ENCODE measurements around the gene THSD7B.

The THSD7B gene

DNA sequence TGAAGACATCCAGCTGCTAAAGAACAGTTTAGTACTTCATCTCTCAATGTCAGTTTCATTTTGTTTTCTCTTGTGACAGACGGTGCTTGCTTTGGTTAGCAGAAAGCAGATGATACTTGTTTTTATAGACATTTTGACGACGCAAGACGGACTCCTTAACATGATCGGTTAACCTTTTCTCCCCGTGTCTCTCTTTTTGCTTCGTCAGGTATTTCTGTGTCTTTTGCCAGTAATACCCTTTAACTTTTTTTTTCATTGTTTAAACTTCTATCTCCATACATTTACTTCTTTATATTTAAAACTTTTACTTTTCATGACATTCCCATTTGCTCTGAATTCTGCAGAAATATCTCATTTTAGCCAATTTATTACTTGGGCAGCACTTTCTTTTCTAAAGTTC, 57.9 kb downstream of the THSD7B start:
- Histone ChIP-seq H3K27me3 (ENCODE audit: control insufficient read depth, insufficient read depth, low read length) (no peaks in the 10 kb centered on the region), H3K4me2 (ENCODE audit: low read length) (no peak overlapping the region), H3K4me3 (ENCODE audit: low read length) (no peak overlapping the region), H3K9ac (ENCODE audit: low read depth, low read length) (no peak overlapping the region), H3K36me3 (ENCODE audit: insufficient read depth, low read length) (no peaks in the 10 kb centered on the region), H3K9me3 (replicated peaks; ENCODE audit: low read length) (peaks cover 4% of the 10 kb centered on the region), H3K4me1 (ENCODE audit: control insufficient read depth, insufficient read depth, low read length) (no peaks in the 10 kb centered on the region)

DNA sequence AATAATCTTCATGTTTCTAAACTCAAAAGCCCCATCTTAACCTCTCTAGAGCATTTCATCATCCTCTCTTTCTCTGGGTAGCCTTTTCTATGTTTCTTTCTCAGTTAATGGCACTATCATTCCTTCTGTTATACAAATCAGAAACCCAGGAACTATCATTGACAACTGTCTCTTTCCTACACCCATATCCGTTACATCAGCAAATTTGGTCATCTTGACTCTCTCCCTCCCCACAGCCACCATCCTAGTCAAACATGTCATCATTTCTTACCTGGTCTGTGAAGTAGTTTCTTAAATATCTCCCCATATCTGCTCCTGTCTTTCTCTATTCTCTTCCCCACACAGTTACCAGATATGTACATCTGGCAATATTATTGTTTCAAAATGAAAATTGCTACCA, 62.8 kb downstream of the THSD7B start:
- Histone ChIP-seq H3K9me3 (replicated peaks; ENCODE audit: low read length) (no peaks in the 10 kb centered on the region), H3K4me1 (ENCODE audit: control insufficient read depth, insufficient read depth, low read length) (no peaks in the 10 kb centered on the region), H3K27me3 (ENCODE audit: control insufficient read depth, insufficient read depth, low read length) (no peaks in the 10 kb centered on the region), H3K4me2 (ENCODE audit: low read length) (no peak overlapping the region), H3K4me3 (ENCODE audit: low read length) (no peak overlapping the region), H3K36me3 (ENCODE audit: insufficient read depth, low read length) (no peaks in the 10 kb centered on the region), H3K9ac (ENCODE audit: low read depth, low read length) (no peak overlapping the region)

DNA sequence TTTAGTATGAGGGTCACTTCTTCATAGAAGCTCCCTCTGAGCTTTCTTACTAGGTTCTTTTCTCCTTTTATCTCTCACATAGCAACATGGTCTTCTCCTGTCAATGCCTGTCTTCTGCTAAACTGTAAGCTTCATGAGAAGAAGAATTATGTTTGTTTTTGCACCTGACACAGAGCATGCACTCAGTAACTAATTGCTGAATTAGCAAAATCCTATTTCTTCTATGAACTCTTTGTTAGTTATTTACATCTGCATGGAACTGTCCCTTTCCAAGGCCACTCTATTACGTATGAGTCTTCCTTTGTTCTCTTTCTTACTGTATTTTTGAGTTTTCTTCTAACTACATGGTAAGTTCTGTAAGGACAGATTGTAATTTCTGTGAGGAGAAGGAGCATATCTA, 63.4 kb downstream of the THSD7B start:
- no peaks in the 10 kb centered on the region for H3K36me3 ChIP-seq (ENCODE audit: insufficient read depth, low read length)
- H3K4me1 ChIP-seq (ENCODE audit: control insufficient read depth, insufficient read depth, low read length) = no peaks in the 10 kb centered on the region
- no peaks in the 10 kb centered on the region for H3K9me3 ChIP-seq (replicated peaks; ENCODE audit: low read length)
- no peaks in the 10 kb centered on the region for H3K27me3 ChIP-seq (ENCODE audit: control insufficient read depth, insufficient read depth, low read length)
- H3K4me3 ChIP-seq (ENCODE audit: low read length) = no peak overlapping the region
- H3K4me2 ChIP-seq (ENCODE audit: low read length) = no peak overlapping the region
- H3K9ac ChIP-seq (ENCODE audit: low read depth, low read length) = no peak overlapping the region

DNA sequence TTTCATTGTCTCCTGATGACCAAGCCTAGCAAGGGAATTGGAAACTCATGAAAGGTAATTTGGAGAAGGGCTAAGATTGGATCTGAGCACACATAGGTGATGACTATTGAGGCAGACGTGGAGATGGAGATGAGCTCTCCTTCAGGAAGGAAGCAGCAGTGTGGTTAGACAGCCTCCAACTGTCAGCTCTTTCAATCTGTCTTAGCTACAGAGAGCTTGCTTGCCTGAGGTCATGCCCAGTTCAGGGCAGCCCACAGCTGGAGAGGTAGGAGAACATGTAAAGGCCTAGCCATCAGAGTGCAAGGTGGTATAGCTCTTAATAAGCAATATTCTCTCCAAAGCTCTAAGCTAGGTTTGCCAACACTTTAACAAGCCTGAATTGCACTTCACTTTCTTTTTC, 79.2 kb downstream of the THSD7B start:
- no peaks in the 10 kb centered on the region for H3K9me3 ChIP-seq (replicated peaks; ENCODE audit: low read length)
- no peaks in the 10 kb centered on the region for H3K36me3 ChIP-seq (ENCODE audit: insufficient read depth, low read length)
- H3K4me1 ChIP-seq (ENCODE audit: control insufficient read depth, insufficient read depth, low read length) = no peaks in the 10 kb centered on the region
- H3K4me3 ChIP-seq (ENCODE audit: low read length) = no peak overlapping the region
- H3K27me3 ChIP-seq (ENCODE audit: control insufficient read depth, insufficient read depth, low read length) = no peaks in the 10 kb centered on the region
- H3K4me2 ChIP-seq (ENCODE audit: low read length) = no peak overlapping the region
- no peak overlapping the region for H3K9ac ChIP-seq (ENCODE audit: low read depth, low read length)

DNA sequence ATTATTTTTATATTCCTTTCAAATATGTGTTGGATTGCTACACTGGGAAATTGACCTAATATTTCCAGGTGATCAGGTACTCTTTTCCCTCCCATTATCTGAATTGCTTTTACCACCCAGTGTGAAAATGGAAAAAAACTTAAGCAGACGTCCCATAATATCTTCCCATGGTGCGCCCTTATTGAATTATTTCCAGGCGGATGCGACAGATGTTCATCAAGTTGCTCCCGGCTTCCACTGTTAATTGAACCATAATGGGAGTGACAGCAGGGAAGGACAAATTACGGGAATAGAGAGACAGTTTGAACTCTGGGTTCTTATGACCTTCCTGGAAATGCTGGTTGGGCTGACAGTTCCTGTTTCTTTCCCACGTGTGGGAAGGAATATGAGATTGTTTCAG, 93.3 kb downstream of the THSD7B start:
- Histone ChIP-seq H3K4me1 (ENCODE audit: control insufficient read depth, insufficient read depth, low read length) (no peaks in the 10 kb centered on the region), H3K9ac (ENCODE audit: low read depth, low read length) (no peak overlapping the region), H3K4me2 (ENCODE audit: low read length) (no peak overlapping the region), H3K9me3 (replicated peaks; ENCODE audit: low read length) (peaks cover 4% of the 10 kb centered on the region), H3K27me3 (ENCODE audit: control insufficient read depth, insufficient read depth, low read length) (no peaks in the 10 kb centered on the region), H3K4me3 (ENCODE audit: low read length) (no peak overlapping the region), H3K36me3 (ENCODE audit: insufficient read depth, low read length) (no peaks in the 10 kb centered on the region)

DNA sequence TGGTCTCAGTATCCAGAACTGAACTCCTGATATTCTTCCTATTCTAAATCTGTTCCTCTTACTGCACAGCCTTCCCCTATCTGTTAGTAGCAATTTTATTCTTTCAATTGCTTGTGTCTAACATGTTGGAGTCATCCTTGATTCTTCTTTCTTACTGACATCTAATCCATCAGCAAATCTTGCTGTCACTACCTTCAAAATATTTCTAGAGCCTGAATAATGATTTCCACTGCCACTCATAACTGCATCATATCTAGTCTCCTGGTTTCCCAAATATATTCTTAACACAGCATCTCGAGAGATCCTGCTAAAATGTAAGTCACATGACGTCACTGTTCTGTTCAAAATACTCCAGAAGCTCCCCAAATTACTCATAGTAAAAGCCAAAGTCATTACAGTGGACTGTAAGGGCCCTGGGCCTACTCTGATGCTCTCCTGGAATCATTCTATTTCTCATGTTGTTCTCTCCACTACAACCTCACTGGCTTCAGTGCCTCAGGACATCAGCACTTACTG, 95.2 kb downstream of the THSD7B start:
- H3K36me3 ChIP-seq (ENCODE audit: insufficient read depth, low read length) = no peaks in the 10 kb centered on the region
- H3K9me3 ChIP-seq (replicated peaks; ENCODE audit: low read length) = peaks cover 4% of the 10 kb centered on the region
- no peak overlapping the region for H3K9ac ChIP-seq (ENCODE audit: low read depth, low read length)
- no peaks in the 10 kb centered on the region for H3K4me1 ChIP-seq (ENCODE audit: control insufficient read depth, insufficient read depth, low read length)
- H3K4me3 ChIP-seq (ENCODE audit: low read length) = no peak overlapping the region
- no peaks in the 10 kb centered on the region for H3K27me3 ChIP-seq (ENCODE audit: control insufficient read depth, insufficient read depth, low read length)
- H3K4me2 ChIP-seq (ENCODE audit: low read length) = no peak overlapping the region

DNA sequence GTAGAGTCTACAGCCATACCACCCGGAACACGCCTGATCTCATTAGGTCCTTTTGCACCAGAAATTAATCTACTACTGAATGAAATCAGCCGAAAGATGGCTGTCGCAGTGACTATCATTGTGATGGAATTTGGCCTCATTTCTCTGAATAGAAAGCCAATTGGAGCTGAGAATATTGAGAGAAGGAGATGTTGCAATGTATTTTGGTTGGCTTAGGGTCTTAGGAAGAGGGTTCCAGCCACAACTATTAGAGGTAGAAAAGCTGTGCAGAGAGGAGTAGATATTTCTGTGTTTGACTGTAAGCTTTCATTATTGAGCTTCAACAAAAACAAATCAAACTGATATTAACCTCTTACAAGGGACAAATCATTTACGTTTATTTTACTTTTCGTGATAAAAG, 98.1 kb downstream of the THSD7B start:
- H3K36me3 ChIP-seq (ENCODE audit: insufficient read depth, low read length) = no peaks in the 10 kb centered on the region
- no peak overlapping the region for H3K9ac ChIP-seq (ENCODE audit: low read depth, low read length)
- no peak overlapping the region for H3K4me2 ChIP-seq (ENCODE audit: low read length)
- H3K27me3 ChIP-seq (ENCODE audit: control insufficient read depth, insufficient read depth, low read length) = no peaks in the 10 kb centered on the region
- no peaks in the 10 kb centered on the region for H3K4me1 ChIP-seq (ENCODE audit: control insufficient read depth, insufficient read depth, low read length)
- peaks cover 4% of the 10 kb centered on the region for H3K9me3 ChIP-seq (replicated peaks; ENCODE audit: low read length)
- no peak overlapping the region for H3K4me3 ChIP-seq (ENCODE audit: low read length)

DNA sequence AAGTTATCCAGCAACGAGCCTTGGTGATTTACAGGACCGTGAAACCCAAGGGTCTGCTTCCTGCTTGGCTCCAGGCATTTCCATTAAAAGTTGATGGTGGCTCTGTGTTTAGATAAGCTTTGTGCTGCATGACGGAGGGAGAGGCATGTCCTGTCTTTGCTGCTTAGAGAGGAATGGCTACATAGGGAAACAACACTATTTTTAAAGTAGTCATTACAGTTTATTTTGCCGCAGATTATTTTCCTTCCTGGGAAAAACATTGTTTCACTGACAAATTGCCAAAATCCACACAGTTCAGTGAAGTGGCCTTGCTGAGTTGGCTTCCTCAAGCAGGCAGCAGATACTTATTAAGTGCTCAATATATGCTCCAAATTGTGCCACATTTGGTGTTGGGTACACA, 98.5 kb downstream of the THSD7B start:
- H3K36me3 ChIP-seq (ENCODE audit: insufficient read depth, low read length) = no peaks in the 10 kb centered on the region
- H3K4me1 ChIP-seq (ENCODE audit: control insufficient read depth, insufficient read depth, low read length) = no peaks in the 10 kb centered on the region
- peaks cover 2% of the 10 kb centered on the region for H3K9me3 ChIP-seq (replicated peaks; ENCODE audit: low read length)
- H3K4me3 ChIP-seq (ENCODE audit: low read length) = no peak overlapping the region
- no peak overlapping the region for H3K9ac ChIP-seq (ENCODE audit: low read depth, low read length)
- no peak overlapping the region for H3K4me2 ChIP-seq (ENCODE audit: low read length)
- H3K27me3 ChIP-seq (ENCODE audit: control insufficient read depth, insufficient read depth, low read length) = no peaks in the 10 kb centered on the region

DNA sequence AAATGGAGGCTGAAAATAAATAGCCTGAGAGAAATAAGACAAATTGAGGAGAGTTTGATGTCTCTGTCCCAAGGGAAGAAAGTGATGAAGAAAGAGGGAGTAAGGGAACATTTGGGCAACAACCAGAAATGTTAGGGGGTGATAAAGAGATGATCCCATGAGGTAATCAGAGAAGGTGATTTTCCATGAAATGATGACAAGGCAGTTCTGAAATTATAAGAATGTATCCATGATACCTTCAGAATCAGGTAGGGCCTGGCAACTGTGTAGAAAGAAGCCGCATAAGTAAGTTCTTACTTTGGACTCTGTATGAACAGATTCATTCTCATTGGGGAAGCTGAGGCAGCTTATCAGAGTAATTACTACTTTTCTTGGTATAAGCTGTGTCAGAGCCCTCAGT, 106.1 kb downstream of the THSD7B start:
- Histone ChIP-seq H3K36me3 (ENCODE audit: insufficient read depth, low read length) (no peaks in the 10 kb centered on the region), H3K9ac (ENCODE audit: low read depth, low read length) (no peak overlapping the region), H3K4me1 (ENCODE audit: control insufficient read depth, insufficient read depth, low read length) (no peaks in the 10 kb centered on the region), H3K4me3 (ENCODE audit: low read length) (no peak overlapping the region), H3K9me3 (replicated peaks; ENCODE audit: low read length) (no peaks in the 10 kb centered on the region), H3K27me3 (ENCODE audit: control insufficient read depth, insufficient read depth, low read length) (no peaks in the 10 kb centered on the region), H3K4me2 (ENCODE audit: low read length) (no peak overlapping the region)

DNA sequence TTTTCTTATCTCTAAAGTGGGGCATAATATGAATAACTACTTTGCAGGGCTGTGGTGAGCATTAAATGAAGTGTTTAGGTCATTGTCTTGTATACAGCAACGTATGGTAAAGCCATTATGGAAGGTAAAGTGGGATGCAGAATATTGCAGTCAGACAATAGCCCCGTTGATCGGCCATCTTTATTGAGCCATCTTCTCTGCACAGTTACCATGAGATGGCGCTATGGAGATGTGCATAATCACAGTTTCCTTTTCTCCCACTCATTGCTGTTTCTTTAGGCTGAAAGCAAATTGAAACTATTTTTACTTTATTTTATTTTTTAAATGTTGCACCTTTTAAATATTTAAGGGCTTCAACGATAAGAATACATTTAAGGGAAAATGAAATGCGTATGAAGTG, 108.9 kb downstream of the THSD7B start:
- Histone ChIP-seq H3K27me3 (ENCODE audit: control insufficient read depth, insufficient read depth, low read length) (no peaks in the 10 kb centered on the region), H3K9ac (ENCODE audit: low read depth, low read length) (no peak overlapping the region), H3K9me3 (replicated peaks; ENCODE audit: low read length) (no peaks in the 10 kb centered on the region), H3K4me1 (ENCODE audit: control insufficient read depth, insufficient read depth, low read length) (no peaks in the 10 kb centered on the region), H3K4me3 (ENCODE audit: low read length) (no peak overlapping the region), H3K4me2 (ENCODE audit: low read length) (no peak overlapping the region), H3K36me3 (ENCODE audit: insufficient read depth, low read length) (no peaks in the 10 kb centered on the region)

DNA sequence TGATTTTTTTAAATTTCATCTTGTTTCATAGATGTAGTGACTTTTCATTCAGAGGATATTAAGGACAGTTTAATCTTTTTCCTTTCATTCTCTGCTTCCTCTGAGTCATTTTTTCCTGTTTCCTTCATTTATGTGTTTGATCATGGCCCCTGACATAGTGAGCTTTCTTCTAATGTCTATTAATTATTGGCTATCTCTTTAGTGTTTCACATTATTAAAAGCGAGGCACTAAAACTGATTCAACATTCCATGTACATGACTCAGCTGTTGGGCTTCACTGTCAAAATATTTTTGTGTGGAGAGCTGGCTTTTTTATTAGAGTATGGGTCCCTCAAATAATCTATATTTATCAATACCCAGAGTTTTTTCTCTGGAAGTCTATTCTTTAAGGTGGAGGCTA, 125.8 kb downstream of the THSD7B start:
- H3K4me1 ChIP-seq (ENCODE audit: control insufficient read depth, insufficient read depth, low read length) = no peaks in the 10 kb centered on the region
- H3K9me3 ChIP-seq (replicated peaks; ENCODE audit: low read length) = no peaks in the 10 kb centered on the region
- no peak overlapping the region for H3K4me2 ChIP-seq (ENCODE audit: low read length)
- no peak overlapping the region for H3K4me3 ChIP-seq (ENCODE audit: low read length)
- H3K9ac ChIP-seq (ENCODE audit: low read depth, low read length) = no peak overlapping the region
- H3K27me3 ChIP-seq (ENCODE audit: control insufficient read depth, insufficient read depth, low read length) = no peaks in the 10 kb centered on the region
- no peaks in the 10 kb centered on the region for H3K36me3 ChIP-seq (ENCODE audit: insufficient read depth, low read length)

DNA sequence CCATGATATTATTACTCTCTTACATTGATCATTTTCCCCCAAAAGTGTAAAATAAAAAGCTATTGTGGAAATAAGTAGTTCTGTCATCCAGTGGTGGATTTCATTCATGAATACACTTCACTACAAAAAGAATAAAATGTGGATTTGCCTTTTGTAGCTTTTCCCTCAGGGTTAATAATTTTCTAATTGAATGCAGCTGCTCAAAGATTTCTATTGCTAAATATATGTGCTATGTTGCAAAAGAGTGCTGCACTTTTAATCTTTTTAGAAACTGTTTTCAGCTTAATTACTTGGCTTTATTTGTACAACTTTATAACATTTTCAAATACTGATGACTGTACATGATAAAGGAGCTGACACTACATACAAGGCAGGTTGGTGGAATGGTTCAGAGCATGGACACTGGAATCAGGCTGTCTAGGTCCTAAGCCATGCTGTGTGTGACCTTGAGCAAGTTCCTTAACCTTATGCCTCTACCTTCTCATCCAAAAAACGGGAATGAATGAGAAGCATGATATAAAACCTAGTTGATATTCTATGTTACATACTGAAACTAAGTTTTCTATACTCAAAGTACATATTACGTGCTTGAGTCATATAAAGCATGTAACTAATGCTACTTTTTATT, 128.8 kb downstream of the THSD7B start:
- Histone ChIP-seq H3K27me3 (ENCODE audit: control insufficient read depth, insufficient read depth, low read length) (no peaks in the 10 kb centered on the region), H3K4me2 (ENCODE audit: low read length) (no peak overlapping the region), H3K36me3 (ENCODE audit: insufficient read depth, low read length) (no peaks in the 10 kb centered on the region), H3K4me1 (ENCODE audit: control insufficient read depth, insufficient read depth, low read length) (no peaks in the 10 kb centered on the region), H3K4me3 (ENCODE audit: low read length) (no peak overlapping the region), H3K9me3 (replicated peaks; ENCODE audit: low read length) (no peaks in the 10 kb centered on the region), H3K9ac (ENCODE audit: low read depth, low read length) (no peak overlapping the region)
